CMK (cell line): Measurements from ENCODE around the gene MPND.
A peak's percentile ranks its signal among the peaks of the same experiment; 100 is the strongest.
"Not testable (repeated sequence)": the region's sequence is repeated elsewhere in the genome, so short reads cannot be mapped to it uniquely, and the experiment has no call there.

Experiments
- DNase-seq: peaks from one replicate; pipeline ENCODE4 v3.0.0-alpha.2; 2010; ENCODE audit warnings: low read depth

The MPND gene

DNA sequence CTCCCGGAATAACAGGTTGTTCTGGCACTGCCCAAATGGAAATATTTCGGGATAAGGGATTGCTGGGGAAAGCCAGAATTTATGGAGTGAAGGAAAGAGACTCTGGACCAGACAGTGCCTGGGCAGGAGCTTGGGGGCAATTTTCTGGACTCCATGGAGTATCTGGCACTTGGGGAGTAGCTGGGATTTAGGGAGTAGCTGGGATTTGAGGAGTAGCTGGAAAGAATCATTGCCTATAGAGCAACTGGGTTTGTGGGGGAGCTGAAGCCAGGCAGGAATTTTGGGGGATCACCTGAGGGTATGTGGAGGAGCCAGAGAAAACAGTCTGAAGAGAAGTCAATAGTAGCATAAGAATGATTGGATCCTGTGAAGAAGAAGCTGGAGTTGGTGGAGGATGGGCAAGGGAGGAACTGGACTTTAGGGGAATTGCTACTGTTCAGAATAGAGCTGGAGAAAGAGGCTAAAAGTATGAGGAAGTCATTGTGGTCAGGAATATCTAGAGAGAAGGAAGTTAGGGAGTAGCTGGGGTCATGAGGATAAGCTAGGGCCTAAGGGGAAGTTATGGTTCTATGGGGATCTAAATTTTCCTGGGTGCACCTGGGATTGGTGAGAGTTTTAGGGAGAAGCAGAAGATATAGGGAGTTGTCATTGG lies 24.2 kb upstream of the MPND start:
- DNase-seq, result no peak

DNA sequence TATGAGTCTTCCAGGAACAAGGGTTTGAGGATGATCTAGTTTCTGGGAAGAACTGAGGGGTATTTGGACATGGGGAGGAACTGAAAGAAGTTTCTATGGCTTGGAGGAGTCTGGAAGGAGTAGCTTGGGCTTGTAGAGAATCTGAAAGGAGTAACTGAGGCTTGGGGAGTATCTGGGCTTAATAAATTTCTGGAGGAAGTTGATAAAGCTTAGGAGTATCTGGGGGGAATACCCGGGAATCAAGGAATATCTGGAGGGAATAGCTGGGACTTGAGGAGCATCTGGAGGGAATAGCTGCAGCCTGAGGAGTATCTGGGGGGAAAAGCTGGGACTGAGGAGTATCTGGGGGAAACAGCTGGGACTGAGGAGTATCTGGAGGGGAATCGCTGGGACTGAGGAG lies 22.9 kb upstream of the MPND start:
- DNase-seq, result no peak

DNA sequence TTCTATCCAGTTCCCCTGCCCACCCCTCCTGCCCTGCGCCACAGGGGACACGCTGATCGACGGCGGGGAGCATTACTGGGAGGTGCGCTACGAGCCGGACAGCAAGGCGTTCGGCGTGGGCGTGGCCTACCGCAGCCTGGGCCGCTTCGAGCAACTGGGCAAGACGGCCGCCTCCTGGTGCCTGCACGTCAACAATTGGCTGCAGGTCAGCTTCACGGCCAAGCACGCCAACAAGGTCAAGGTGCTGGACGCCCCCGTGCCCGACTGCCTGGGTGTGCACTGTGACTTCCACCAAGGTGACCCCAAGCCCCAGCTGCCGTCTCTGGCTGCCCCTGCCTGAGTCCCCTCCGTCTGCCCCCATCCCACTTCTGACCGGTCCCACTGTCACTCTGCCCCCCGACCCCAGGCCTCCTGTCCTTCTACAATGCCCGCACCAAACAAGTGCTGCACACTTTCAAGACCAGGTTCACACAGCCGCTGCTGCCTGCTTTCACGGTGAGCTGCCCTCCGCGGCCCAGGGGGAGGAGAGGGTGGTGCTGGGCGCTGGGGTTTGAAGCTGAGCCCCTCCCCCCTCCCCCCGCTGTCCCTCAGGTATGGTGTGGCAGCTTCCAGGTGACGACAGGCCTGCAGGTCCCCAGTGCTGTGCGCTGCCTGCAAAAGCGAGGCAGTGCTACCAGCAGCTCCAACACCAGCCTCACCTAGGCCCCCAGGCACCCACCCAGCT lies 20.3 kb upstream of the MPND start:
- no peak for DNase-seq

- DNase-seq, result no peak
Measured at GRCh38 chr19:4323692-4324091, 19.7 kb upstream of the MPND start.

- DNase-seq, result no peak
Measured at GRCh38 chr19:4324228-4324627, 19.1 kb upstream of the MPND start.

DNA sequence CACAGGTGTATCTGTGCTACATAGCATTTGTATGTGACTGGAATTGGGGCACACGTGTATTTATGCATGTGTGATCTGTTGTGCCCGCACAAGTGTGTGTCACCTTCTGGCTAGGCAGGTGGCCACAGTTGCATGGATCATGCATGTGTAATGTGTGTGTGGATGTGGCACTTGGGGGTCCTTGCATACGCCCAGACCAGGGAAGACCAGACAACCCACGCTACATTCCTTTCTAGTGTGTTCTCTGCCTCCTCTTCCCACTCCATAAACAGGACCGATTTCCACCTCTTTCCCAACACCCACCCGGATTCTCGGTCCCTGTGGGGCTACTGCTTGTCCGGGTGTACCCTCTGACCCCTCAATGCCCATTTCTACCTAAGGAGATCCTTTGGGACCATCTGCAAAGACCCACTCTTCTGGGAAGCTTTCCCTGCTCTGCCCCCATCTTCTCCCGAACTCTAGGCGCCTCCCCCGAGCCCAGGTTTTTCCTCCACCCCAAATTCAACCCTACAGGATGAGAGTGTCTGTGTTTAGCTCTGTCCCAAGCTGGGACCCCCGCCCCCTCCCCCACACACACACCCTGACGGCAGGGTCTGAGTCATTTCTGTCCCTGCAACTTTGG lies 17.0 kb upstream of the MPND start:
- no peak for DNase-seq

- DNase-seq, result no peak
Measured at GRCh38 chr19:4326837-4327251, 16.5 kb upstream of the MPND start.

DNA sequence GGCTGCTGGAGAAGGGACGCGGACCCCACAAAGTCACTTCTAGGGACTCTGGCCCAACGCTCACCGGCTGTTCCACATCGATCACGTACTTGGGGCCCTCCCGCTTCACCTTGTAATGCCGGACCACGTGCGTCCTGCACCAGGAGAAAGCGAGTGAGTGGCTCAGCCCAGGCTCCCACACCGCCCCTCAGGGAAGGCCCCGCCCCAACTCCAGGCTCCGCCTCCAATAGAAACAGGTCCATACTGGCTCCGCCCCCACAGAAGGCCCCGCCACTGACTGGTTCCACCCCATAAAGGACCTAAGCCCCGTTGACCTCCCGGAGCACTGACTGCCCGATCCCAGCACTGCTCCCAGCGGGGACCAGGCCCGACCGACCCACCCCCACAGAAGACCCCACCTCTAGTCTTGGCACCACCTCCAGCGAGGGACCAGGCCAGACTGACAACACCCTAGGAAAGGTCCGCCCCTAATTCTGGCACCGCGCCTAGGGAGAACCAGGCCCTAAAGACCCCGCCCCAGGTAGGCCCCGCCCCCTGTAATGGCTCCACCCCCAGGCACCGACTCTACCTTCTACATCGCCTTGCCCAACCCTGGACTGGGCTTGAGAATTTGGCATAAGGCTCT lies 16.0 kb upstream of the MPND start:
- no peak for DNase-seq

DNA sequence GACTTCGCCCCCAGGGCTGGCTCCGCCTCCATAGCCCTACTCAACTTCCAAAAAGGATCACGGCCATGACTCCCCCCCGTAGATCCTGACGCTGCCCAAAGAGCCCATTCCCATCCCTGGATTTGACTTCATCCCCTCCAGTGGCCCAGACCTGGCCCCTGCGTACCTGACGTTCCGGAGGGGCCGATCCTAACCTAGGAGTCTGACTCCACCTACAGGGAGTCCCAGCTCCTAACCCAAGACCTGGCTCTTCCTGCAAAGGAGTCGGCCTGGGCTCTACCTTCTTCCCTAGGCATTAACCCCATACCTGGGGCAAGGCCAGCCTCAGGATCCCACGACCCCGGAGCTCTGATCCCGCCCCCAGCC lies 15.5 kb upstream of the MPND start:
- DNase-seq, result no peak

DNA sequence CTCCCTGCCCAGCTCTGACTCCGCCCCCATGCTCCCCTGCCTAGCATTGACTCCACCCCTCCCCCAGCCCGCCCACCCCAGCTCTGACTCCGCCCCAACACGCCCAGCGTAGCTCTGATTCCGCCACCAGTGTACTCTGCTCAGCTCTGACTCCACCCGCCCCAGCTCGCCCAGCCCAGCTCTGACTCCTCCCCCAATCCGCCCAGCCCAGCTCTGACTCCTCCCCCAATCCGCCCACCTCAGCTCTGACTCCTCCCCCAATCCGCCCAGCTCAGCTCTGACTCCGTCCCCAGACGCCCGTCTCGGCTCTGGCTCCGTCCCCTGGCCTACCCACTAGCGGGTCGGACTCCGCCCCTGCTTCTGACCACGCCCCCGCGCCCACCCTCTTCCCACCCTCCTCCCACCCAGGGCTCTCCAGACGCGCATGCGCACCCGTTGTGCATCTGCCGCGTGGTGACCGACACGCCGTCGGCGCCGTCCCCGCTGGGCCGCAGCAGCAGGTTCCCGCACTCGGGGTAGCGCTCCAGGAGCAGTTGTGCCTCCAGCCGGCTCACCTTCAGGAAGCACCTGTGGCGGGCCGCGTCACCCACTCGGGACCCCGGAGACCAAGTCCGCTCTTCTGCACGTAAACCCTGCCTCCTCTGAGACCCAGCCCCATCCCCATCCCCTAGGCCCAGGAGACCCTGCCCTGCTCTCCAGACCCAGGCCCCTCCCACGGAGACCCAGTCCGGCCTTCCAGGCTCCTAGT lies 14.9 kb upstream of the MPND start:
- DNase-seq, result peak; percentile 96

GRCh38 chr19:4328991-4329681 lies 14.2 kb upstream of the MPND start:
- not testable (repeated sequence) for DNase-seq

DNA sequence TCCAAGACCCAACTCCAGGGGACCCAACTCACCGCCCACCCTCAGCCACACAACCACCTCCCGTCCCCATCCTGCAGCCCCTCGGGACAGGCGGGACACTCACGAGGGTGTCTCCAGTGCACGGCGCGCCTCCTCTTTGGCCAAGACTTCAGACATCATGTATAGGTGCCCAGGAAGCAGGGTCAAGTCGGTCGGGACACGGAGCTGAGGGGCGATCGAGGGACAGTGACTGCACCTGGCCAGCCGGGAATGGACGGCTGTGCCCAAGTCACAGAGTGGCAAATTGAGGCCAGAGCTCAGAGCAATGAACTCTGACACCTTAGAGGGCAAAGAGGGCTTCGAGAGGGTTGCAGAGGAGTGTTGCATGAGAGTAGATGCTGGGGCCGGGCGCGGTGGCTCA lies 13.5 kb upstream of the MPND start:
- no peak for DNase-seq

- no peak for DNase-seq
Measured at GRCh38 chr19:4334929-4335570, 8.3 kb upstream of the MPND start.

GRCh38 chr19:4337906-4338440 lies 5.4 kb upstream of the MPND start:
- no peak for DNase-seq

GRCh38 chr19:4338441-4339355 lies 4.7 kb upstream of the MPND start, which contains the start of gene STAP2:
TSS of gene STAP2 (minus strand) at chr19:4338827. CDS start at chr19:4338753, 74 bp downstream.
- no peak for DNase-seq

DNA sequence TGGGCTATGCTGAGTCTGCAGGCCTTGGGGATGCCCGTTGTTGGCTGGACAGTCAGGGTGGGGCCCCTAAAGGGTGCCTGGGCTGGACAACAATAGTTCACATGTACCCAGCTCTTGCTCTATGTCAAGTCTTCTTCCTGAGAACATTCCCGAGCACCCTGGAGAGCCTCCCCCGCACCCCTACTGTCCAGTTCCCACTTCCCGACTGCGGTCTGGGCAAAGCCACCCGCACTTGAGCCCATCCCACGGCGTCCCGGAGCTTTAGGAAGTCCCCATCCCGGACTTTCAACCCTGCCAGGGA lies 1.1 kb upstream of the MPND start:
- no peak for DNase-seq

- DNase-seq, result peak; percentile 100
Measured at GRCh38 chr19:4342615-4343369, 570 bp upstream of the MPND start.

DNA sequence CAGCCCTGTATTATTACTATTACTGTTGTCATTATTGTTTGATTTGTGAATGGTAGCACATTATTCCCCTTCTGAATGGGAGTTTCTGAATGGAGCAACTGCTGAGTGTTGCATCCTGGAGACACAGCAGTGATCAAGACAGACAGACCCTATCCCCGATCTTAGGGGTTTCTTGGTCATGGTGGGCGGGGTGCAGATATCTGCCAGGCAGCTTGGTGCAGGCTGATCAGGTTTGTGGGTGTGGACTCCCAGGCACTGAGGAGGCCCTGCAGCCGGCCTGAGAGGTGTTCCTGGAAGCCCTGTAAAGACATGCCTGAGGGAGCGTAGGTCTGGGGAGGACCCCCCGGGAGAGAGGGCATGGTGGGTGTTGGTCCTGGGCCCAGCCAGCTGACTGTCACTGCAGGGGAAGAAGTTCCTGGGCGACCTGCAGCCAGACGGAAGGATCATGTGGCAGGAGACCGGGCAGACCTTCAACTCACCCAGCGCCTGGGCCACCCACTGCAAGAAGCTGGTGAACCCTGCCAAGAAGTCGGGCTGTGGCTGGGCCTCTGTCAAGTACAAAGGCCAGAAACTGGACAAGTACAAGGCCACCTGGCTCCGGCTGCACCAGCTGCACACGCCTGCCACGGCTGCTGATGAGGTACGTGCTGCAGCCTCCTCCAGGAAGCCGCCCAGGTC lies 2.1 kb downstream of the MPND start:
- DNase-seq, result no peak

DNA sequence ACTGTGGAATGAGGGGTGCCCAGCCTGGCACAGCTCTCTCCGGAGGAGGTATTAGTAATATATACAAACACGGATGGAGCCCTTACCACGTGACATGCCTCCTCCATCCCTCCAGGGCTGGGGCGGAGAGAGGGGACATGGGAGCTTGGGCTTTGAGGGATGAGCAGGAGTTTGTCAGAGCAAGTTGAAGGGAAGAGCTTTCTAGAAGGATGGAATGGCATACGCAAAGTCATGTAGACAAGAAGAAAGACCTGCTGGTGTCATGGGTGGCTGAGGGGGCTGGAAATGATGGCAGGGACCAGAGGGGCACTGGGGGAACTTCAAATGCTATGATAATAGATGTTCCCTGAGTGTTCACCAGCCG lies 2.6 kb downstream of the MPND start:
- no peak for DNase-seq
